Measurements from ENCODE around the gene FLT4.

GRCh38 chr5:180640861-180641565, 8.4 kb downstream of the FLT4 start:
- TF ChIP-seq, protein P1, sequence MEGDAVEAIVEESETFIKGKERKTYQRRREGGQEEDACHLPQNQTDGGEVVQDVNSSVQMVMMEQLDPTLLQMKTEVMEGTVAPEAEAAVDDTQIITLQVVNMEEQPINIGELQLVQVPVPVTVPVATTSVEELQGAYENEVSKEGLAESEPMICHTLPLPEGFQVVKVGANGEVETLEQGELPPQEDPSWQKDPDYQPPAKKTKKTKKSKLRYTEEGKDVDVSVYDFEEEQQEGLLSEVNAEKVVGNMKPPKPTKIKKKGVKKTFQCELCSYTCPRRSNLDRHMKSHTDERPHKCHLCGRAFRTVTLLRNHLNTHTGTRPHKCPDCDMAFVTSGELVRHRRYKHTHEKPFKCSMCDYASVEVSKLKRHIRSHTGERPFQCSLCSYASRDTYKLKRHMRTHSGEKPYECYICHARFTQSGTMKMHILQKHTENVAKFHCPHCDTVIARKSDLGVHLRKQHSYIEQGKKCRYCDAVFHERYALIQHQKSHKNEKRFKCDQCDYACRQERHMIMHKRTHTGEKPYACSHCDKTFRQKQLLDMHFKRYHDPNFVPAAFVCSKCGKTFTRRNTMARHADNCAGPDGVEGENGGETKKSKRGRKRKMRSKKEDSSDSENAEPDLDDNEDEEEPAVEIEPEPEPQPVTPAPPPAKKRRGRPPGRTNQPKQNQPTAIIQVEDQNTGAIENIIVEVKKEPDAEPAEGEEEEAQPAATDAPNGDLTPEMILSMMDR (conservative IDR thresholded peaks at IDR 0.05; ENCODE audit: low read depth, low read length), result no peak
- TF ChIP-seq EZH2phosphoT487 (IDR thresholded peaks at IDR 0.05; ENCODE audit: borderline replicate concordance, low read length) (no peak), EZH2 (IDR thresholded peaks at IDR 0.05; ENCODE audit: low read length, unreplicated experiment) (no peak)

Measured in PC-3 (cell line).